ENCODE results near the gene KRT8.

DNA sequence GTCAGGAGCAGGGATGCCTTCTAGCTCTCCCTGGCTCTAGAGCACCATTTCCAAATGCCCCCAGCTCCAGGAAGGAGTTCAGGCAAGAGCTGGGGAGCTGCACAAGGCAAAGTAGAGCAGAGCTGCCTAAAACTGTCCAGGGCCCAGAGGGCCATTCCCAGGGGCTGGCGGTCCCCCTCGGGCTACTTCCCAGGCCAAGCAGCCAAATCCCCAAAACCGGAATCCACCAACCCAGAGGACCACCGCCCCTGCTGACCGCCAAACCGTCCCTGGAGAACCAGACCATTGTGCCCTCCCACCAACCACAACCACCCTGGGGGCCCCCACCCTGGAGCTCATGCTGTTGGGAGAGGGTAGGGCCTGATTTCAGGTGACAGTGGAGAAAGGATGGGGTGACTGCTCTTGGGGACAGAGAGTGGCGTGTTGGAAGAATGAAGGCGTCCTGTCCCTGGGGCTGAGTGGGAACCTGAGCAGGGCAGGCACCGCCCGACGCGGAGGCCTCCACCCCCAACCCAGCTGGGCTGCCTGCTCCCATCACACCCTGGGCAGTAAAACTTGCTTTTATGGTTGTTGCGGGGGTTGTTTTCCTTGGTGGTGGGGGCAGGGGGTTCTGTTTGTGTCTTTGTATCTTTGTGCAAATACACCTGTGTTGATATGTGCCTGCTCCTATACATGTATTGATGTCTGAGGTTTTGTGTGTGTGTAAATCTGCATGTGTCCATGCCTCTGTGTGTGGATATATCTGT lies 32.1 kb downstream of the KRT8 start:
- TF ChIP-seq, protein P1, sequence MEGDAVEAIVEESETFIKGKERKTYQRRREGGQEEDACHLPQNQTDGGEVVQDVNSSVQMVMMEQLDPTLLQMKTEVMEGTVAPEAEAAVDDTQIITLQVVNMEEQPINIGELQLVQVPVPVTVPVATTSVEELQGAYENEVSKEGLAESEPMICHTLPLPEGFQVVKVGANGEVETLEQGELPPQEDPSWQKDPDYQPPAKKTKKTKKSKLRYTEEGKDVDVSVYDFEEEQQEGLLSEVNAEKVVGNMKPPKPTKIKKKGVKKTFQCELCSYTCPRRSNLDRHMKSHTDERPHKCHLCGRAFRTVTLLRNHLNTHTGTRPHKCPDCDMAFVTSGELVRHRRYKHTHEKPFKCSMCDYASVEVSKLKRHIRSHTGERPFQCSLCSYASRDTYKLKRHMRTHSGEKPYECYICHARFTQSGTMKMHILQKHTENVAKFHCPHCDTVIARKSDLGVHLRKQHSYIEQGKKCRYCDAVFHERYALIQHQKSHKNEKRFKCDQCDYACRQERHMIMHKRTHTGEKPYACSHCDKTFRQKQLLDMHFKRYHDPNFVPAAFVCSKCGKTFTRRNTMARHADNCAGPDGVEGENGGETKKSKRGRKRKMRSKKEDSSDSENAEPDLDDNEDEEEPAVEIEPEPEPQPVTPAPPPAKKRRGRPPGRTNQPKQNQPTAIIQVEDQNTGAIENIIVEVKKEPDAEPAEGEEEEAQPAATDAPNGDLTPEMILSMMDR (conservative IDR thresholded peaks at IDR 0.05; ENCODE audit: low read length): no peak
- TF ChIP-seq EZH2phosphoT487 (IDR thresholded peaks at IDR 0.05; ENCODE audit: borderline replicate concordance, low read depth, low read length): no peak

Measured in OCI-LY7 (cell line).